ENCODE results near the gene PLPP7.
"Not testable (repeated sequence)": the region's sequence is repeated elsewhere in the genome, so short reads cannot be mapped to it uniquely, and the experiment has no call there.

PLPP7 gene

DNA sequence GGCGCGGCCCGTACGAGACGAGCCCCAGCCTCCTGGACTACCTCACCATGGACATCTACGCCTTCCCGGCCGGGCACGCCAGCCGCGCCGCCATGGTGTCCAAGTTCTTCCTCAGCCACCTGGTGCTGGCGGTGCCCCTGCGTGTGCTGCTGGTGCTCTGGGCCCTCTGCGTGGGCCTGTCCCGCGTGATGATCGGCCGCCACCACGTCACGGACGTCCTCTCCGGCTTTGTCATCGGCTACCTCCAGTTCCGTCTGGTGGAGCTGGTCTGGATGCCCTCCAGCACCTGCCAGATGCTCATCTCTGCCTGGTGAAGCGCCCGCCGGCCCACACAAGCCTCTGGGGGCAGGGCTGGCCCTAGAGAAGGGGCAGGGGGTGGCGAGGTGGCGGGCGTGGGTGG is 18.5 kb downstream of the PLPP7 start:
- DNase-seq = no peak

DNA sequence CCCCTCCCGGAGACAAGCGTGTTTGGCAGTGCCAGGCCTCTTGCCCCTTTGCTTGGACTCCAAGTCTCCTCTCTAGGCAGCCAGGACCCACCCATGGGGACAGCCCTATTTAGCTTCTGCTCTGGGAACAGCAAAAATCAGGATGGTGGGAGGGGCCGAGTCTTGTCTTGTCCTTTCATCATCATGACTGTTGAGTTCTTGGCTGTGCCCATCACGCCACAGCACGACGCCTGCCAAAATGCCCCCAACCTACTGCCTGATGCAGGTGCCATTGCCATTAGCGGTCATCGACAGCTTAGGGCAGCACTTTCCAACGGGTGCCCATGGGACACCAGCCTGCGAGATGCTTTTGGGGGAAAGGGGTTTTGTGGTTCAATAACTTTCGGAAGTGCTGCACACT is 18.9 kb downstream of the PLPP7 start:
- DNase-seq = no peak

DNA sequence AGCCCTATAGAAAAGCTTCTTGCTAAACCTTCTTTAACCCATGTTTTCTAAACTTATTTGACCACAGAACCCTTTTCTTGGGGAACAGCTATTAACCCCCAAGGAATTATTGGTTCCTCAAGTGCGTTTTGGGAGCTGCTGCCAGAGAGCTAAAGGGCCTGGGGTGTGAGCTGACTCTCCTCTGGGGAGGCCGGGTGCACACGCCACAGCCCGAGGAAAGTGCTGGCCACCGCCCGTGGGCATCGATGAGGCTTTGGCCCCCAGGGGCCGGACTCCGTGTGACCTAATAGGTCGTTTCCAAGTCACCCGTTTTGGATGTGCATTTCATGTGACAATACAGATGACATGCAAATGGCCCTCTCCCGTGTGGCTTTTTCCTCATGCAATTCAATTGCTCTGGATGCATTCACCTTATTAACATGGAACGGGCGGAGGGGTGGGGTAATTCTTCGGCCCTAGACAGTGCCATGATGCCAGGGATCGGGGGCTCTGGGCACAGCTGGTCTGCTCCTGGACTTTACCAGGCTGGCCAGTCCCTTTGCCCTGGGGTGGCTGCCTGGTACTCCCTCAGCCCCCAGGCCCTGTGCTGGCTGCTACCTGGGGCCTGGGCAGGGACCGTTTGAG is 19.5 kb downstream of the PLPP7 start:
- DNase-seq = no peak

DNA sequence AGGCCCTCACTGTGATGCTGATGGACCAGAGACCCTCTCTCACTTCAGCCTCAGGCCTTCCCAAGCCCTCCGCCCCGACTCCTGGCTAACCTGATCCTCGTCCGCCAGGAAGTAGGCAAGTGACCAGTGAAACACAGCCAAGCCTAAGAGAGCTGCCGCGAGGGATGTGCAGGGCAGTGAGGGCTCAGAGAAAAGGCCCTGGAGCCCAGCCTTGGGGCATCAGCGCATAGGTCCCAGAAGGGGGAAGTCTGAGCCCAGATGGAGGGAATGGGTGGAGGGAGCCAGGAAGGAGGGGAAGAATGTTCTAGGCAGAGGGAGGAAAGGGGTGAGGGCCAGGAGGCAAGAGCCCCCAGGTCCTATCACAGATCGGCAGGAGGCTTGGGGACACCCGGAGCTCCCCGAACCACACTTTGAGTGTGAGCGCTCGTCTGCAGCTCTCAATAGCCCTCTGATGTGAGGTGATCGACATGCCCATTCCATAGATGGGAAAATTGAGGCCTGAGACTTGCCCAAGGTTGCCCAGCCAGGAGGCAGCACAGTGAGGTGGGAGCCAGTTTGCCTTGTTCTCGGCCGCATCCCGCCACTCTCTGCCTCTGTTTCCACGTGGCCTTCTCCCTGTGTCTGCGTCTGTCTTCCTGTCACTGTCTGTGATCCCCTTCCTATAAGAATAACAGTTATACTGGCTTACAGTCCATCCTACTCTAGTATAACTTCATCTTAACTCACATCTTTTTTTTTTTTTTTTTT is 20.2 kb downstream of the PLPP7 start:
- no peak for DNase-seq

DNA sequence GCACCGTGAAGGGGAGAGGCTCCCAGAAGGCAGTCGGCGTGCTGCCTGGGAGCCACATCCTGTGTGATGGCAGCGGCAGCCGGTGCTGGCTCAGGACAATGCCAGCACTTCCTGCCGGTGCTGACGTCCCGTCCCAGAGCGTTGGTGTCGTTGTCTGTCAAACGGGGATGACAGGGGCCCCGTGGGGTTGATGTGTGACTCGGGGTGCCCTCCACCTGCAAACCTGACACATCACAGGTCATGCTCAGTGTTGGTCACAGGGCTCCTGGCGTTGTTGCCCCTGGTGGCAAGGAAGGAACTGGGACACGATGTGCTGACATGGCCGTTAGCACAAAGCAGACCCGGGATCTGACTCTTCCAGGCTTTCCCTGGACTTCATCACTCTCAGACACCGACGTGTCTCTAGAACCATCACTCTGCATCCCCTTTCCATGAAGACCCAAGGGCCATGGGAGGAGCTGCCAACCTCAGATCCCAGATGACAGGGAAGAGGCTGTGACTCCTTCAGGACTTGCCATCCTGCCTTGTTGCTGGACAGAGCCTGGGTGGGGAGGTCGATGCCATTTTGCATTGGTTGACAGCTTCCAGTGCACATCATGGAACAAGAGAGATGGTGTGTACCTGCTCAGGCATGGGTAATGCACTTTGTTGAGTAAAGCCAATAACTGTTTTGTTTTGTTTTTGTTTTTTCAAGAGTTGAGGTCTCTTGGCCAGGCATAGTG is 21.5 kb downstream of the PLPP7 start:
- peak; percentile 81 for DNase-seq

DNA sequence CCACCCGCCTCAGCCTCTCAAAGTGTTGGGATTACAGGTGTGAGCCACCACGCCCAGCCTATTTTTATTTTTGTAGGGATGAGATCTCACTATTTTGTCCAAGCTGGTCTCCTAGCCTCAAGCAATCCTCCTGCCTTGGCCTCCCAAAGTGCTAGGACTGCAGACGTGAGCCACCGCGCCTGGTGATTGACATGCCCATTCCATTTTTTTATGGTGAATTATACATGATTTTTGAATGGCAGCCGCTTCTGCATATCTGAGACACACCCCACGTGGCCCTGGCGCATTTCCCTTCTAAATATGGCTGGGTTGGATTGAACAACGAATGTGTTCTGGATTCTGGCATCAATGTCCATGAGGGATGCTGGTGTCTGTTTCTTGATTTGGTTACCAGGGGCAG is 22.7 kb downstream of the PLPP7 start:
- DNase-seq = no peak

DNA sequence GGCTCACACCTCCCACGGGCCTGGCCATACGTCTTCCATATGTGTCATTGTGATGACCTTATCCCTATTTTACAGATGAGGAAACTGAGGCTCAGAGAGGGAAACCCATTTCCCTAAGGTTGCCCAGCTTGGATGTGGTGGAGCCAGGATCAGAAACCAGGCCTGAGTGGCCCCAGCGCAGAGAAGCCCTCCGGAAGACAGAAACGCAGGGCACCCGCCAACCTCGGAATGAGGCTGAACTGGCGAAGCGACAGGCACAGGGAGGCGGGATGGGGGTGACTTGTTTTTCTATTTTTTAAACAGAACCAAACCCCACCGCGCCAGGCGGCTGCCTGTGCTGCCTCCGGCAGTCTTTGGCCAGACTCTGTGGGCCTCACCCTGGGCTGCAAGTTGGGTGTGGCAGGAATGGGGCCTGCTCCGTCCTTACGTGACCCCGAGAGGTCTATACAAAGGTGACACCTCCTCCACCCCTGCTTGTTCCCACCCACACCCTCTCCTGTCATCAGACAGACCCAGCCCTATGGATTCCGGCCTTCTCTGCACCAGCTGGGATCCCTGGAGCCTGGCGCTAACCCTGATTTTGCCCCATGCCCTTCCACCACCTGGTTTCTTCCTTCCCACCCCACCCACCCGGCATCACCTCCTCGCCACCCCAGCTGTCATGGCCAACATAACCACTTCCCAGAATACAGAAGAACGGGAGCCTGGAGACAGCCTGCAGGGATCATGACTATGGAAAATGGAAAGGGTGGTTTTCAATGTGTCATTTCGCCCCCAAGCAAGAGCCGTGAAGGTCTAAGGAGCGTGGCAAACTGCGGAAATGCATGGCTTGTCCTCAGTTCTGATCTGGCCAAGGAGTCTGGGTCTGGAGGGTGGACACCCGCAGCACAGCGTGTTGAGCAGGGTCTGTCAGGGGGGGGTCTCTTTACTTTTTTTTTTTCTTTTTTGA is 23.6 kb downstream of the PLPP7 start:
- DNase-seq = no peak

- no peak for DNase-seq
These were observed 28.9 kb downstream of the PLPP7 start for GRCh38 chr9:131318231-131319085.

GRCh38 chr9:131319486-131319885 is 30.0 kb downstream of the PLPP7 start:
- no peak for DNase-seq

DNA sequence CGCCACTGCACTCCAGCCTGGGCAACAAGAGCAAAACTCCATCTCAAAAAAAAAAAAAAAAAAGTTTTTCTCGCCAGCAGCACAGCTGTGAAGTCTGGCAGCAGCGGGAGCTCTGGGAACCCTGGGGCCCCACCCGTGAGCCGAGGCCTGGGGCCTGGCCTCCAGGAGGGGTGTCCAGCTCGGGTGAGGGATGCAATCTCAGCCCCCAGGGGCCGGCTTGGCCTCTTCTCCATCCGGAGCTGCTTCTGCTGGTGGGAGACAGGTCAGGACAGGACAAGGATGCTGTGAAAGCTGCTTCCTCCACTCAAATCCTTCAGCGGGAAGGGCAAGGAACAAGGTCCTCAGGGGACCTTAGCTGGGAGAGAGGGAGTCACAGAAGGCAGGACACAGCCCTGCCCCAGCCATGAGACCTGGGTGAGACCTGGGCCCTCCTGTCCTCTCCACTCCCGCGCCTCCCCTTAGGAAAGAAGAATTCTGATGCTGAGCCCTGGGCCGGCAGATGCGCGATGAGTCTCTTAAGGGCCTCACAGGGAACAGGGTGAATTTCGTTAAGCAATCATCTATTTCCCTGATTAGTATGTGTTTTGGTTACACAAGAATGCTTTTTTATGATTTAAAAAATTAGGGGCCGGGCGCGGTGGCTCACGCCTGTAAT is 30.6 kb downstream of the PLPP7 start:
- no peak for DNase-seq

DNA sequence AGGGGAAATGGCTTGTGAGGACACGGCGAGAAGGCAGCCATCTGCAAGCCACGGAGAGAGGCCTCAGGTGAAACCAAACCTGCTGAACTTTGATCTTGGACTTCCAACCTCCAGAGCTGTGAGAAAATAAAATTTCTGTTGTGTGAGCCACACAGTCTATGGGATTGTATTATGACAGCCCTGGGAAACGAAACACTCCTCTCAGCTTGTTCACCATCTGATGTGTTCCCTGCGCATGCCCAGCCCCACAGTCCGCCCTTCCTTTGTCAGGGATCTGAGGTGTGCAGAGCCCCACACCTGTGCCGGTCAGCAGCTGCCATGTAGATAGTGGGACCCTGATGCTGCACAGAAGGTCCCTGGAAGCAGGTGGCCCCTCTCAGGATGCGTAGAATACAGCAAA is 34.1 kb downstream of the PLPP7 start:
- DNase-seq = no peak

- DNase-seq = no peak
These were observed 35.5 kb downstream of the PLPP7 start for GRCh38 chr9:131324736-131325679.

DNA sequence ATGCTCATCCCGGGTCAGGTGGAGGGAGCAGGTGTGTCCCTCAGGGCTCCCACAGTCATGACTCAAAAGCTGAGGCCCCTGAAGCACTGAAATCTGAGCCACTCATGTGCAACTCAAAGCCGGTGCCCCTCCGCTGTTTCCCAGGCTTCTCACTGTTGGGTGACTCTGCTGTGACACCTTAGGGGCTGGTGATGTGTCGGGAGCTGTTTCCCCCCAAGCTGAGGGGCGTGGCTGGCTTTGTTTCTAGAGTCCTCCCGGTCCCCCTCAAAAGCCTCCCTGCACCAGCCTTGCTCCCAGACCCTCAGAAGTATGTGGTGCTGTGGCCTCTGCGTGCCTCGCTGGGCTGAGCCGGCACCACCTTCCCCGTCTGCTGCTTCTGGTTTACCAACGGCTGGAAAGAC is 39.7 kb downstream of the PLPP7 start:
- DNase-seq = no peak

GRCh38 chr9:131330814-131331600 is 41.5 kb downstream of the PLPP7 start:
- DNase-seq = no peak

- not testable (repeated sequence) for DNase-seq
These were observed 42.5 kb downstream of the PLPP7 start for GRCh38 chr9:131331996-131332395.

DNA sequence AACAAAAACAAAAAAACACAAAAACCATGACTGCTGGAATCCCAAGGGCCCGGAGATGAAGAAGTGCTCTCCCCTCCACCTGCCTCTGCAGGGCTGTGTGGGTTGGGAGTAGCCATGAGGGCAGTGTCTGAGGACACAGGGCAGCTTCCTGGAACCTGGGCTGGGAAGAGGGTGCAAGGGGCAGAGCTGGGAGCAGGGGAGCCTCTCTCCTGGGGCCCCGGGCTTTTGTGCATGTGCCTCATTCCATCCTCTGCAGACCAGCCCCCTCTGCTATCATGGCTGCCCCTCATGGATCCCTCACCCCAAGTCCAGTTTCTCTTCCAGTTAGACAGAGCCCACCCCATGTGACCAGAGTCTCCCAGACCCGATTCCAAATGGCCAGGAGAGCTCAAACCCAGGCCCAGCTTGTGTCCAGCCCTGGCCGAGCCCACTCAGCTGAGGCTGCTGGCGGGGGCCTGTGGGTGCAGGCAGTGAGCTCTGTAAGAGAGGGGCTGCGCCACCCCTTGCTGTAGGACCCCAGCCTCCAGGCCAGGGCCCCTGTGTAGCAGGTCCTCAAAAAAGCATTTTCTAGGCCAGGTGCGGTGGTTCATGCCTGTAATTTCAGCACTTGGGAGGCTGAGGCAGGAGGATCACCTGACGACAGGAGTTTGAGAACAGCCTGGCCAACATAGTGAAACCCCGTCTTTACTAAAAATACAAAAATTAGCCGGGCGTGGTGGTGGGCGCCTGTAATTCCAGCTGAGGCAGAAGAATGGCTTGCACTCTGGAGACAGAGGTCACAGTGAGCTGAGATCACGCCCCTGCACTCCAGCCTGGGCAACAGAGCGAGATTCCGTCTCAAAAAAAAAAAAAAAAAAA is 44.5 kb downstream of the PLPP7 start:
- no peak for DNase-seq

DNA sequence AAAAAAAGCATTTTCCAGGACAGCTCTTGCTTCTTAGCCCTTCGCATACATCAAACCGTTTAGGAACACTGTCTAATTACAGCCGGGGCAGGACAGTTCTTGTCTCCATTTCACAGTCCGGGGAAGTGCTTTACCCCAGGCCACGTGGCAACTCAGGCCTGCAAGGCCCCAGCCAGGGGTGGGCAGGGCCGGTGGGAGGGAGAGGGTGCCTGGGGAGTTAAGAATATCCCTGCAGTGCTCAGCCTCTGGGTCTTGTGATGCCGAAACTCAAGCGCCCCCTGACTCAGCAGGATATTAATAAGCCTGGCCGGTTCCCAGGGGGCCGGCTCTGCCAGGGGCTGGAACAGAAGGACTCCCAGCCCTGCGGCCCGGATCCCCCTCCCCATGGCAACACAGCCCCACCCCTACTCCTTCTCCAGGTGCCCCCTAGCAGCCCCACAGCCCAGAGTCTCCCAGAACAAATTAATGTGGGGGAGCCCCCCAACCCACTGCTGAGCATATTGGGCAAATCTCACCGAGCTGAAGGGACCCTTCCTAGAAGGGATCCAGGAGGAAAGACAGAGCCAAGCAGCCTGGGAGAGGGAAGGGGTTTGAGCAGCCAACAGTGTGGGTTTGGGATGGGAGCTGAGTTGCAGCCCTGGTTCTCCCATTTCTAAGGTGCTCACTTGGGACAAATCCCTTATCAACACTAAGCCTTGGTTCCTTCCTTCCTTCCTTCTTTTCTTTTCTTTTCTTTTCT is 45.3 kb downstream of the PLPP7 start:
- DNase-seq = no peak

DNA sequence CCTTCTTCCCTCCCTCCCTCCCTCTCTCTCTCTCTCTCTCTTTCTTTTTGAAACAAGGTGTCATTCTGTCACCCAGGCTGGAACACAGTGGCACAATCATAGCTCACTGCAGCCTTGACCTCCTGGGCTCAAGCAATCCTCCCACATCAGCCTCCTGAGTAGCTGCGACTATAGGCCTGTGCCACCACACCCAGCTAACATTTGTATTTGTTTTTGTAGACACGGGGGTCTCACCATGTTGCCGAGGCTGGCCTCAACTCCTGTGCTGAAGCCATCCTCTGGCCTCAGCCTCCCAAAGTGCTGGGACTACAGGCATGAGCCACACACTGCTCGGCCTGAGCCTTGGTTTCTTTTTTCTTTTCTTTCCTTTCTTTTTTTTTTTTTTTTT is 45.8 kb downstream of the PLPP7 start:
- DNase-seq = no peak
